Esophagus muscularis mucosa (tissue), 4 donors: ENCODE measurements around the gene MVB12B. TPM values are rescaled to one million over a fixed set of nuclear protein-coding genes. Genes with fewer than 3 reads are reported as not detected.

ENCODE experiments used
- DNase-seq: peaks from one replicate; pipeline ENCODE4 v3.0.0-alpha.2; 2017; ENCODE audit errors: extremely low spot score
- H3K27ac ChIP-seq, 4 donors: fragments of 200-600 bp; sonication (generic); replicated peaks in 1 of 4; 1 replicate in 3 of 4; 2 replicates in 1 of 4; pipeline ENCODE4 v1.5.1; 2016 to 2019; ENCODE audit warnings: mild to moderate bottlenecking in 1 of 4
- H3K27me3 ChIP-seq, 4 donors: fragments of 200-600 bp; sonication (generic); one replicate each; pipeline versions ENCODE4 v1.5.1 to v1.6.0; 2016 to 2019
- H3K36me3 ChIP-seq, 4 donors: fragments of 200-600 bp; sonication (generic); one replicate each; pipeline ENCODE4 v1.5.1; 2016 to 2019
- H3K4me1 ChIP-seq, 4 donors: fragments of 200-600 bp; sonication (generic); one replicate each; pipeline ENCODE4 v1.5.1; 2016 to 2019
- H3K4me3 ChIP-seq, 4 donors: fragments of 200-600 bp; sonication (generic); 1 replicate in 2 of 4; 2 replicates in 2 of 4; pipeline ENCODE4 v1.5.1; 2016 to 2019; ENCODE audit warnings: mild to moderate bottlenecking in 4 of 4, moderate library complexity in 1 of 4
- H3K9me3 ChIP-seq, 4 donors: fragments of 200-600 bp; sonication (generic); 1 replicate in 3 of 4; 2 replicates in 1 of 4; pipeline ENCODE4 v1.5.1; 2016 to 2019
- CTCF ChIP-seq, 3 experiments: fragments of 200-600 bp in 2 of 3; fragments of 450-650 bp in 1 of 3; sonication (generic) in 2 of 3; IDR thresholded peaks; one replicate each; pipeline ENCODE4 v1.5.1; 2017 to 2019; ENCODE audit warnings: antibody characterized with exemption in 3 of 3, mild to moderate bottlenecking in 2 of 3, moderate library complexity in 1 of 3
- EP300 ChIP-seq: sonication (generic); formaldehyde crosslinking; IDR thresholded peaks from one replicate; pipeline ENCODE4 v1.6.1; 2017; ENCODE audit warnings: antibody characterized with exemption
- POLR2A ChIP-seq: fragments of 450-650 bp; IDR thresholded peaks from one replicate; pipeline ENCODE4 v1.6.1; 2017; ENCODE audit warnings: antibody characterized with exemption, moderate library complexity, mild to moderate bottlenecking, low read depth
- POLR2AphosphoS5 ChIP-seq, 2 donors: sonication (generic); formaldehyde crosslinking; IDR thresholded peaks; one replicate each; pipeline ENCODE4 v1.6.1; 2017; ENCODE audit warnings: antibody characterized with exemption in 2 of 2
- WGBS: methylation state at CpG from one replicate; pipeline ENCODE4 v1.1.5; 2018; 5-methylcytosine and 5-hydroxymethylcytosine counted together
- intact Hi-C: fragments of 100-400 bp; cut with DNase I; formaldehyde crosslinking; loops from one replicate; pipeline ENCODE4 v1.15.1; 2023
- total RNA-seq, 4 donors: library from RNA; depleted of rRNA; stranded (reverse); fragments of >200 nt; gene quantifications; one replicate each; pipeline versions ENCODE4 v1.1.0 to v1.2.1, GENCODE V29; 2016

MVB12B gene
- total RNA-seq, 4 donors from 2014 or later: 14.1 to 25.0 (median 18.4) TPM

GRCh38 chr9:126546036-126546435, 219.4 kb downstream of the MVB12B start:
- no peak for TF ChIP-seq EP300
- TF ChIP-seq CTCF (IDR thresholded peaks at IDR 0.05): no peak
- no peak for TF ChIP-seq POLR2A
- no peaks in the 10 kb centered on the region for H3K4me1 ChIP-seq
- no peaks in the 10 kb centered on the region for H3K9me3 ChIP-seq
- H3K27ac ChIP-seq: no peak overlapping the region
- 87% methylated on average over 7 of the region's 7 CpGs for WGBS
- no peaks in the 10 kb centered on the region for H3K36me3 ChIP-seq
- H3K4me3 ChIP-seq: no peak overlapping the region
- H3K27me3 ChIP-seq: peaks cover 0 to 8% (median 0%) of the 10 kb centered on the region in 4 donors
- intact Hi-C loops: no loop called here
- no peak for DNase-seq

- Histone ChIP-seq H3K9me3 (no peaks in the 10 kb centered on the region), H3K27me3 (peaks cover 0 to 8% (median 0%) of the 10 kb centered on the region in 4 donors), H3K4me3 (no peak overlapping the region), H3K27ac (no peak overlapping the region), H3K36me3 (no peaks in the 10 kb centered on the region), H3K4me1 (no peaks in the 10 kb centered on the region)
- no peak for DNase-seq
- TF ChIP-seq CTCF (IDR thresholded peaks at IDR 0.05) (no peak), POLR2A (no peak), POLR2AphosphoS5 (IDR thresholded peaks at IDR 0.05) (no peak), EP300 (no peak)
- intact Hi-C loops: no loop called here
- 73% methylated on average over 7 of the region's 7 CpGs for WGBS
These were observed 221.7 kb downstream of the MVB12B start for GRCh38 chr9:126548312-126548711.

- Histone ChIP-seq H3K4me1 (no peaks in the 10 kb centered on the region), H3K4me3 (no peak overlapping the region), H3K27ac (no peak overlapping the region), H3K36me3 (no peaks in the 10 kb centered on the region), H3K9me3 (no peaks in the 10 kb centered on the region), H3K27me3 (peaks cover 0 to 8% (median 0%) of the 10 kb centered on the region in 4 donors)
- WGBS: 50% methylated on average over 12 of the region's 21 CpGs
- intact Hi-C loops: no loop called here
- no peak for DNase-seq
- TF ChIP-seq POLR2AphosphoS5 (IDR thresholded peaks at IDR 0.05): no peak
- no peak for TF ChIP-seq EP300
- no peak for TF ChIP-seq POLR2A
These were observed 222.8 kb downstream of the MVB12B start for GRCh38 chr9:126549246-126550006.

GRCh38 chr9:126550891-126551351, 224.3 kb downstream of the MVB12B start:
- no peaks in the 10 kb centered on the region for H3K36me3 ChIP-seq
- H3K27ac ChIP-seq: no peak overlapping the region
- H3K27me3 ChIP-seq: peaks cover 0 to 8% (median 0%) of the 10 kb centered on the region in 4 donors
- intact Hi-C loops: no loop called here
- DNase-seq: no peak
- no peak for TF ChIP-seq POLR2AphosphoS5 (IDR thresholded peaks at IDR 0.05)
- TF ChIP-seq EP300: no peak
- no peak for TF ChIP-seq POLR2A
- TF ChIP-seq CTCF (IDR thresholded peaks at IDR 0.05): no peak
- no peaks in the 10 kb centered on the region for H3K4me1 ChIP-seq
- H3K4me3 ChIP-seq: no peak overlapping the region
- peaks cover 0 to 3% (median 0%) of the 10 kb centered on the region in 4 donors for H3K9me3 ChIP-seq
- WGBS: 80% methylated on average over 15 of the region's 15 CpGs

- Histone ChIP-seq H3K9me3 (peaks cover 0 to 3% (median 0%) of the 10 kb centered on the region in 4 donors), H3K4me1 (no peaks in the 10 kb centered on the region), H3K4me3 (no peak overlapping the region), H3K27me3 (peaks cover 0 to 8% (median 0%) of the 10 kb centered on the region in 4 donors), H3K36me3 (no peaks in the 10 kb centered on the region), H3K27ac (no peak overlapping the region)
- 91% methylated on average over 6 of the region's 6 CpGs for WGBS
- intact Hi-C loops: no loop called here
- no peak for DNase-seq
- no peak for TF ChIP-seq POLR2A
- no peak for TF ChIP-seq EP300
- no peak for TF ChIP-seq CTCF (IDR thresholded peaks at IDR 0.05)
- TF ChIP-seq POLR2AphosphoS5 (IDR thresholded peaks at IDR 0.05): no peak
These were observed 225.2 kb downstream of the MVB12B start for GRCh38 chr9:126551812-126552211.
